RPMI7951 (cell line): ENCODE measurements around the gene CLCA4. TPM values are rescaled to one million over a fixed set of nuclear protein-coding genes. Genes with fewer than 3 reads are reported as not detected.
"Not testable (repeated sequence)": the region's sequence is repeated elsewhere in the genome, so short reads cannot be mapped to it uniquely, and the experiment has no call there.

Source experiments
- DNase-seq: peaks from one replicate; pipeline ENCODE4 v3.0.0-alpha.2; 2012; ENCODE audit warnings: low read depth
- total RNA-seq: library from RNA; depleted of rRNA; stranded (reverse); fragments of >200 nt; shearing (Covaris generic); gene quantifications from 2 replicates; pipeline ENCODE4 v1.2.3, GENCODE V29; 2014

The CLCA4 gene
- total RNA-seq, 1 experiment from 2014 or later, result not detected

DNA sequence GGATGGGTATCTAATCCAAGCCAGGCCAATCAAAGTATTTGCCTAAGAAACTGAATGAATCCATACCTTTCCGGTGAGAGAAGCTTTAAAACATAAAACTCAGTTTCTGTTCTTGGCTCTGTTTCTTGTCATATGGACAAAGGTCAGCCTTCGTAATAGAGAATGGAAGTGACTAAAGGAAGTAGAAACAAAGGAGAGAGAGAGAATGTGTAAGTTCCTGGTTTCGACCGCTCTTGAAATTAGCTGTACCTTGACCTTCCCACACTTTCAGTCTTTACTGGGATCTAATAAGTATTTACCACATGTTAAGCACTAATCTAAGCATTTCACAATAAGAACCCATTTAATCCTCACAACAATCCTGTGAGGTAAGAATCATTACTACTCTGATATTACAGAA is 19.6 kb upstream of the CLCA4 start:
- no peak for DNase-seq

DNA sequence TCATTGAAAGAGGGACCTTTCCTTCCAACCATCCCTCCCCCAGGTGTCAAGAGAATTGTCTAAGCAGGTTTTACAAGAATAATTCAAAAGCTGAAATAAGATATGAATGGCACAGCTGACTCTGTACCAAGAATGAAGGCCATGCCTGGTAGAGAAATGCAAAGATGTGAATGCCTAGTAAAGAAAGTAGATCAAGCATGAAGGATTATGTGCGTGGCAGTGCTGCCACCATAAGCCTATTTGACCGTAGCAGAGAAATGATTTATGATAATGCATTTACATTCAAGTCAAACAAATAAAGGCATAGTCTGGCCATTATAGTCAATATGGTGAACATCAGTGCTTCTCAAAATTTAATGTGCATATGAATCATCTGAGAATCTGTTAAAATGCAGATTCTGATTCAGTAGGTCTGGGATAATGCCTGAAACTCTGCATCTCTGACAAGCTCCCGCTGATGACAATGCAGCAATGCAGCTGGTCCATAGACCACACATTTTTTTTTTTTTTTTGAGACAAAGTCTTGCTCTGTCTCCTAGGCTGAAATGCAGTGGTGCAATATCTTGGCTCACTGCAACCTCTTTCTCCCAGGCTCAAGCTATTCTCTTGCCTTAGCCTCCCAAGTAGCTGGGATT is 16.6 kb upstream of the CLCA4 start:
- no peak for DNase-seq

DNA sequence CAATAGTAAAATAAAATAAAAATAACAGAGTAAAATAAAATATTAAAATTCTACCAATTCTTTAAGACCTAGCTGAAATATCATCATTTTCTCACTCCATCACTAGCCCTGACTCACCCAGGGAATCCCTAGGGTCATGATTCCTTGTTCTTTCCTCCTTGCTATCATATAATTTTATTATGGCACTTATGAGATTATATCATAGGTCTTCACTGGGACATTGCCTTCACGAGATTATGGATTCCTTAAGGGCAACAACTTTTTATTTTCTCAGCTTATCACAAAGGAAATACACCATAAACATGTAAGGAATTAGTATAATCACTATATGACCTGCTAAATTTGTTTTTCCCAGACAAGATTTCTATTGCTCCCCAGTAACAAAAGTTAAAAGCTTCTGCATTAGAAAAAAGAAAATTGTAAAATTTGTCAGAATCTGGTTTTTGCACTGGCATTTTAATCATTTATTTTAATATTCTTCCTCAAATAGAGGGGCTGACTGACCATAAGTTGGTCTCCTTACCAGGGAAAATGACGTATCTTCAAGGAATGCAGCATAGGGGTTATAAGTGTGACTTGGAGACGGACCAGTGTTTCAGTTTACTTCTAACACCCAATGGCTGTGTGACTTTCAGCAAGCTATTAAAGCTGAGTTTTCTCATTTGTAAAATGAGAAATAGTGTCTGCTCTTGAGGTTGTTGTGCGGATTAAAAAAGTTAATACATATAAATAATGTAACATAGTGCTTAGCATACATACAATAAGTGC is 8.8 kb upstream of the CLCA4 start:
- peak; percentile 12 for DNase-seq

DNA sequence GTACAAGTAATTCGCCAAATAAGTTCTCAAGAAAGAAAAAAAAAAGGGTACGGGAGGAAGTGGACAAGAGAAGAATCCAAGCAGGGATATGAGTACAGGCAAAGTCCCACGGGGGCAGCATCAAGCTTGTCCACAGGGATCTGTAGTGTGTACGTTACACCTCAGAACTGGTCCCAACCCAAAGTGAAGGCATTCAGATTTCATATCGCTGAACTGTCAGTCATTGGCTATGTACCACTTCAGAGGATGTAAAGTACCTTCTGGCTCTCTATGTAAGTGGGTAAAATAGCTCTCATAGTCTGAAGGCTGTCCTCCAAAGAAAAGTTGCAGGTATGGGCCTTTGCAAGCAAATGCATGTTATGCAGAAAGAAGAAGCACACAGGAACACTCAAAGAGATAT is 8.1 kb upstream of the CLCA4 start:
- no peak for DNase-seq

DNA sequence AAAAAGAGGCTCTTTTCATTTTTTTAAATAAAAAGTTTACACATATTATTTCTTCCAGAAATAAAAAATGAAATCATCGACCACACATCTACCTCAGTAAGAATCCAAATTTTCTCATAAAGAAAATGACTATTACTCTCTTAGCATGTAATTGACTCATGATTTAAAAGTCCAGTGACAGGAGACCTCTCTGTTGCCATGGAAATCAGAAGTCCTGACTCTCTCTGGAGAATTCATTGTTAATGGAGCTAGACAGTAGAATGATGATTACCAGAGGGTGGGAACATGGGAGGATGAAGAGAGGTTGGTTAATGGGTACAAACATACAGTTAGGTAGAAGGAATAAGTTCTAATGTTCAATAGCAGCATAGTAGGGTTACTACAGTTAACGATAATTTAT is 5.0 kb upstream of the CLCA4 start:
- DNase-seq, result no peak

DNA sequence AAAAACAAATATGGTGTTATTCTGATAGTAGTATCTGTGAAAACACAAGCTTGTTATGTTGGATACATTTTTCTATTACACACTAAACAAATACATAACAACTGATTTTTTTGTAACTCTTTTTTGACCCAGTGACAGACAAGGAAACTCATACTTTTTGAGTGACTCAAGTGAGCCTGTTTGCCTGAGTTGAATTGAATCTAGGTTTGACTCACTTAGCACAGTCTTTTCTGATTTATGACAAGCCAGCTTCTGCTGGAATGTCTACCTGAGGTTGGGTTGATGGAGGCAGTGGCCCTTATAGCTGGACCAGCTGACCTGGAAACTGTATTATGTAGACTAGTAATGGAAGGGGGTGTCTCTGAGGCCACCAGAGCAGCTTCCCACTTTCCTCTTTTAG is 4.2 kb upstream of the CLCA4 start:
- DNase-seq, result no peak

DNA sequence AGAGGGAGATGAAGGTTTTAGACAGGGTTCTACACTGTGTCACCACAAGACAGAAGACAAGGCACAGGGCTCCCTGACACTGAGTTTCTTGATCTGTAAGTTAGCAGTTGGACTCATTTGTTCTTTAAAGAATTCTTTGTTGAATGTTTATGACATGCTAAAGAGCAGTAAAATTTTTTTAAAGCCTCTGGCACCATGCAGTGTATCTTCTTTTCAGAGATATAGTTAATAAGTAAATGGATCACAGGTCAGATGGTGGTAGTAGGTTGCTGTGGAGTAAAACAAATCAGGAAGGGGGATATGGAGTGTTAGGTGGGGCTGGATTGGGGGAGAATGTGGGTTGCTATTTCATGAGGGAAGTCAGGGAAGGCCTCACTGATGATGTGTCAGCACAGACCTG is 2.0 kb downstream of the CLCA4 start:
- no peak for DNase-seq

DNA sequence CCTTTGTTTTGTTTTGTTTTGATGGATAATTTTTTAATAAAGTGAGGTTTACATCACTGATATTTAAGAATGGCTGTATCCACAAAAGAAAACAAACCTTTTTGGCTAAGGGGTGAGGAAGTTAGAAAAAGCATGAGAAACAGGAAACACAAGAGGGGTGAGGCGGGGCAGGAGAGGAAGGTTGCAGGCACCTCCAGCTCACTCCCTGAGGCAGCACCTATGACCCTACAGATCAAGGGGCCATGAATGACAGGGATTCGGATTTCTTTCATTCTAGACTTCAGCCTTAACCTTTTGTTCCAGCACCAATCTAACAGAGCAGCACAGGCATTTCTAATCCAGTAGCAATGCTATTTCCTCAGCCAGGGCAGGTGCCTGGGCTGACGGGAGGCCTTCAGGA is 4.4 kb downstream of the CLCA4 start:
- no peak for DNase-seq

DNA sequence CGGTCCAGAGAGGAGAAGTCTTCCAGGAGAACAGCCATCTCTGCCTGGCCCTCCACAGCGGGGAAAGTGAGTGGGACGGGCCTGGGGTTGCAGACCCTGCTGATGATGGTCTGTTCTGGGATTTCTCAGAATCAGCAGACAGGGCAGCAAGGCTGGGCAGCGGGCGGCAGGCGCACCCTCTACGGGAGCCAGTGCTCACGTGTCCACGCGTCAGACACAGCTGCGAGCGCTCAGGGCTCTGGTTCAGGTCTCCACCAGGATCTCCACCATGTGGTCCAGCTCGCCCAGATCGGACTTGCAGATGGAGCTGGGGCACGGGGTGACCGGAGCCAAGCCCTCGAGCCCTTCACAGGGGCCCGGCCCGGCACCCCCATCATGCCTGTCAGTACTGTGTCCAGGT is 5.5 kb downstream of the CLCA4 start:
- no peak for DNase-seq

DNA sequence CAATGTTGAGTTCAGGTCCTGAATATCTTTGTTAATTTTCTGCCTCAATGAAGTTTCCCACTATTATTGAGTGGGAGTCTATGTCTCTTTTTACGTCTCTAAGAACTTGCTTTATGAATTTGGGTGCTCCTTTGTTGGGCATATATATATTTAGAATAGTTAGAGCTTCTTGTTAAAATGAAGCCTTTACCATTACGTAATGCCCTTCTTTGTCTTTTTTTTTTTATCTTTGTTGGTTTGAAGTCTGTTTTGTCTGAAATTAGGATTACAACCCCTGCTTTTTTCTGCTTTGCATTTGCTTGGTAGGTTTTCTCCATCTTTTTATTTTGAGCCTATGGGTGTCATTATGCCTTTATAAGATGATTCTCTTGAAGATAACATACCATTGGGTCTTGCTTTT is 10.9 kb downstream of the CLCA4 start:
- DNase-seq, result no peak

DNA sequence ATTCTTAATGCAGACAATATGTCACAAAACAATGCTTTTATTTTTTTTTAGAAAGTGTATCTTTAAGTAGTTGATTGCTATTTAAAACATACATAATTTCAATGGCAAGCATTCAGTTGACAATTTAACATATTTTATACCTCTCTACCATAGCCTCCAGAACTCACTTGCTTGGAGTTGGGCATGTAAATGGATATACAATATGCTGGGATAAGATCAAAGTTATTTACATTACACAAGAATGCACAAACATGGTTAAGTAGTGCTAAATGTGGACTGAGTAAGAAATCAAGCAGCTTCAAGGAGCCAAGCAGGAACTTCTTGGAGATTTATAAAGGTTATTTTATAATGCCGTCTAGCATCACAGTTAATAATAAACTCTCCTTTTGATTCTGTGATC is 17.0 kb downstream of the CLCA4 start:
- no peak for DNase-seq

DNA sequence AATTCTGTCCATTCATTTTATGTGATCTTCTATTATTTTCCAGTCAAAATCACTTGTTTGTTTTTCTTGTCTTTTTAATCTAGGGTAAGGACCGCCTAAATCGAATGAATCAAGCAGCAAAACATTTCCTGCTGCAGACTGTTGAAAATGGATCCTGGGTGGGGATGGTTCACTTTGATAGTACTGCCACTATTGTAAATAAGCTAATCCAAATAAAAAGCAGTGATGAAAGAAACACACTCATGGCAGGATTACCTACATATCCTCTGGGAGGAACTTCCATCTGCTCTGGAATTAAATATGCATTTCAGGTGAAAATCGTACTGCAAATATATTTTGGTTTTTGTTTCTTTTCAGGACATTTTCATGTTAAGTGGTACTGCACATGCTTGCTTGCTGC is 20.5 kb downstream of the CLCA4 start:
- DNase-seq, result no peak

DNA sequence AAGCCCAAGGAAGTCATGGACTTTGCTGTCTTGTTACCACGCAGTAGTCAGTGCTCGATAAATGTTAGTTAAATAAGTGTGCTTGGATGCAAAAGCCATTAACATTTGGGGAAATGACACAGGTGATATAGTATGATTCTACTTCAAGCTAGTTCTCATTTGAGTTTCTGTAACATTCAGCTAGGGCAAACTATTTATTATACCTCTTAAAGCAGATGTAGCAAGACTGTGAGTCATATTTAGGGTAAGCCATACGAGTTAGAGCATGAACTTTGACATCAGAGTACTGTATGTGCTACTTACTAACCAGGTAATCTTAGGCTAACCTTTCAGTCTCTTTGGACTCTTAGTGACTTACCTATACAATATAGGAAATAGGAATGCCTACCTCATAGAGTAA is 21.0 kb downstream of the CLCA4 start:
- no peak for DNase-seq

DNA sequence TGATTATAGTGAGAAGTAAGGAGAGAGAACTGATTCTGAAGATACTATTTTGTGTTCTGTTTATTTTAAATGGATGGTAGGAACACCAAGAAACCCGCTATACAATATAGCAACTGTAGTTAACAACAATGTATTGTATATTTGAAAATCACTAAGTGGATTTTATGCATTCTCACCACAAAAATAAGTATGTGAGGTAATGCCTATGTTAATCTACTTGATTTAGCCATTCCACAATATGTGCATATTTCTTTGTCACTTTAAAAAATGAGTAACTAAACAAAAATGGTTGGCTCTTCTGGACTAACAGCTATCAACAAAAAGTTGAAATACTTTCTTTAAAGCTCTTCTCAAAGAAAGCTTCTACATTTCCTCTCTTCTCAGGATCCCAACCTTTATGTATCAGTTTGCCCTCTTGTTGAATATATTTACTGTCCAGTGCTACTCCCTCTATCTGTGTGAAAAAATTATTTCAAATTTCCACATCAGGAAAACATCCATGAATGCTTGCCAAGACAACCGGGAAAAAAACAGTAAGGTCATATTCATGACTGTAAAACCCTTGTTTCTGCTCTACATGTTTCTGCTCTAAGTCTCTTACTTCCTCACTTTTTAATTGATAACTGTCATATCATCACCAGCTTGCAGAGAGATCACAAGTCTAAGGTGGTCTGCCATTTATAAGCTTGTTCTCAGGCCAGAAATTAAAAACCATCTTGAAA is 27.0 kb downstream of the CLCA4 start:
- DNase-seq, result no peak

DNA sequence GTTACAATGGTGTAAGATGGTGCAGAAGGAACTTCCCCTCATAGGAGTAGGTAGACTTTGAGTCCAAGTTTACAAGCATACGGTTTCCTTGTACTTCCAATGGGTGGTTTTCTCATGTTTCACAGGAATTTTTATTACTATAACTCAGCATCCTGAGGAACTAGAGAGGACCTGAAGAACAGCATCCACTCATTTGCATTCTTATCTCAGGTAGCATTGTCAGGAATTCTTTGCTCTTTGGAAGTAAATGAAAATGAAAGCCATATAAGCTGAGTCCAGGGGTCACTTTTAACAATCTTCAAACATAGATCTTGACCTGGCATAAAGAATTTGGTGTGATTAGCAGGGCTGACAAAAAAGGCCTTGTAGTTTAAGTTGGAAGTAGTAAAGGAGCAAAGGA is 34.4 kb downstream of the CLCA4 start:
- no peak for DNase-seq

DNA sequence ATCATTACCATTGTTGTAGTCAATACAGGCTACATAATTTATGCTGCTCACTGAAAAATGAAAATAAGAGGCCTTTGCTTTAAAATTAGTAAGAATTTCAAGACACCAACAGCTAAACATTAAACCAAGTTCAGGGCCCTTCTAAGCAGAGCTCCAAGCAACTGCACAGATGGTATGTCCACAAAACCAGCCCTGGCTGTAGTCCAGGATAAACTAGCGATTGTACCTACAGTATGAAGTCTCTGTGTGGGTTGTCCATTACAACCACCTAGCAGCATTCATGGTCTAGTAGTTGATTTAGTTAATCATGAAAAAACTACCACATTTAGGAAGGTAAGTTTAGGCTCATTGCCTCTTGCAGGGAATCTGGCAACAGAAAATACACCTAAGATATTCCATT is 35.3 kb downstream of the CLCA4 start:
- no peak for DNase-seq

DNA sequence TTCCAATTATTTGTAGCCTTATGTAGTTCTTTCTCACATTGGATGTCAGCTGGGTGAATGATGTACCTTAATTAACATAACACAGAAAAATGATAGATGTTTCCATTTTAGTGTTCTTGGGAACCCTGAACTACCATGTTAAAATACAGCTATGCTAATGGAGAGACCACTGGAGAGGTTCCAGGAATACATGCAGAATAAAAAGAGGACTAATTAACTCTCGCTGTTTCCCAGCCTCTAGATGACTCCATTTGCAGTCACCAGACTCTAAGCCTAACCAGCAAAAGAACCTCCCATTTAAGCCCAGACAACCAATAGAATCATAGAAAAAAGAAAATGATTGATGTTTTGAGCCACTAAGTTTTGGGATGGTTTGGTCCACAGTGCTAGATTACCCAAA is 36.2 kb downstream of the CLCA4 start:
- no peak for DNase-seq

DNA sequence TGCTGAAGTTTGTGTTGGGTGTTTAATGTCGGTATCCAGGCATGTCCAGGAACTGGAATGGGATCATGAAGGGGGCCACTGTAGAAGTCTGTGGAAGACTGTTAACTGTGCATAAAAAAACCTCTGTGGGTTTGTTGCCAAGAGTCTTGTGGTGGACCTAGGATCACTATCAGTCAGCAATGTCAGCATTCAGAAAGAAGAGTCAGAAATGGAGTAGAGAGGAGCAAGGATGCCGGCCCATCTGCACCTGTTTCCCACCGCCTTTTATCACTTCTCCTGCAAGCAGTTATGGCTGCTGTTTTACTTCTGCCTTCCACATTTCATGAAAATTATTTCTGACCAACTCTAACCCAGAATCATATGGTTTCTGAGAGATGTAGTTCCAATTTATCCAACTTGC is 36.7 kb downstream of the CLCA4 start:
- DNase-seq, result no peak

DNA sequence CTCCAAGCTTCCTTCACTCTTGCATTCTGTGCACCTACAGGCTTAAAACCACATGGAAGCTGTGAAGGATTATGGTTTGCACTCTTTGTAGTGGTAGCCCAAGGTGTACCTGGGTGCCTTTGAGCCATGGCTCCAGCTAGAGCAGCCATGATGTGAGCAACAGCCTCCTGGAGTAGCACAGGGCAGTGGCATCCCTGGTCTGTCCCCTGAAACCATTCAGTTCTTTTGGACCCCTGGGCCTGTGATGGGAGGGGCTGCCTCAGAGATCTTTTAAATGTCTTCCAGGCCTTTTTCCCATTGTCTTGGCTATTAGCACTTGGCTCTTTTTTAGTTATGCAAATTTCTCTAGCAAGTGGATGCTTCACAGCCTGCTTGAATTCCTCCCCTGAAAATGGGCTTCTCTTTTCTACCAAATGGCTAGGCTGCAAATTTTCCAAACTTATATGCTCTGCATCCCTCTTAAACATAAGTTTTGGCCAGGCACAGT is 47.4 kb downstream of the CLCA4 start:
- no peak for DNase-seq

DNA sequence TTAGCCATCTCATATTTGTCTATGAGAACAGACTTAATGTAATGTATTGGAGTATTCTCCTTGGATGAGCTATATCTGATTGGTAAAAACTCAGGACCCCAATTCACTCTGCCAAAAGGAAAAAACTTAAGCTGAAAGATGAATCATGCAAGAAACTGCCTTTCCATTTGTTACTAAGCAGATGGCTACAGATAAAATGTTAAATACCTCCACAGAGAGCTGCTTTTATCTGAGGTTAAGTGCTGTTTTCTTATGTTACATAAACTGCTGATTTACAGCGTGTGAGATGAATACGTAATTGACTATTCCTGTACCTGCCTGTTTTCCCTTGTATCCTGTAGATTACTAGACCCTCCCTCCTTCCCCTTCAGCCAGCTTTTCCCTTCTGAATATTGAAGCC is 49.3 kb downstream of the CLCA4 start:
- no peak for DNase-seq

DNA sequence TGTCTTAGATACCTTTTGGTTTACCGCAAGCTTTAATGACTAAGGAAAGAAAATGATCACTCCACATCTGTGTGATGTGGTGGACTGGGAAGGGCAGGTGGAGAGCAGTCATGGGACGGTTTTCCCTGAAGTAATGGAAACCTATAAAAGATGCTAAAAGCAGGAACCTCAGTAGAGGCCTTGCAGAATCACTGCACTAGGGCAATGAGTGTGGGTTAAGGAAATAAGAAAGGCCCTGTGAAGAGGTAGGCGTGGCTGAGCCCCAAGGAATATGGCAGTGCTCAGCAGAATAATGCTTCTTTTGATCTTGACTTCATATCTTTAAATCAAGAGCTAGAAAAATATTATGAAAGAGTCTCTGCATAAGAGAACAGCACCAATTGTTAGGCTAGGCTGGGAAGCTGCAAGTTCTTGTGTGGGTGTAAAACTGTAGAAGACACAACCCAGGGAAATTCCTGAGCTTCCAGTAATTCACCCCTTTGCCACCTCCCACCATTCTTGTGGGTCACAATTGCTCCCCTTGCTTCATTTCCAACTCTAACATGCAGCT is 49.9 kb downstream of the CLCA4 start:
- peak; percentile 15 for DNase-seq

DNA sequence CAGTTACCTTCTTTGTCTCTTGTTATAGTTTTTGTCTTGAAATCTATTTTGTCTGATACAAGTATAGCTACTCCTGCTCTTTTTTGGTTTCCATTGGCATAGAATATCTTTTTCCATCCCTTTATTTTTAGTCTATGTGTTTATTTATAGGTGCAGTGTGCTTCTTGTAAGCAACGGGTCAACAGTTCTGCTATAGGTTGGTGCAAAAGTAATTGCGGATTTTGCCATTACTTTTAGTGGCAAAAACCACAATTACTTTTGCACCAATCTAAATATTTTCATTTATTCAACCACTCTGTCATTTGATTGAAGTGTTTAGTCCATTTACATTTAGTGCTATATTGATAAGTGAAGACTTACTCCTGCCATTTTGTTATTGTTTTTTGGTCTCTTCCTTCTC is 59.2 kb downstream of the CLCA4 start:
- DNase-seq, result not testable (repeated sequence)

DNA sequence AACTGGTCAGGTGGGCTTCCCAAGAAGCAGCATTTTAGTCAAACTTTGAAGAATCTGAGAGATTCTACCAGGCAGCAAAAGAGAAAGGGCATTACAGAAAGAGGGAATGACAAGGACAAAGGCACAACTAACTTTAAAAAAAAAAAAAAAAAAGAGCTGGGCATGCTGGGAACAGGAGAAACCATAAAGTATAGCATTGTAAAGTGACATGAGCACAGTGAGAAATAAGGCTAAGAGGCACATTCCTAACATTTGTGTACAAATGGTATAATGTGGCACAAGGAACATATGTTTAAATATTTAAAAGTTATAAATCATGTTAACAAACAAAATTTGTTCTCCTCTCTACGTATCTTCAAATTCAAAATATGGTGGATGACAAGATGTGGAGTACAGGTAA is 69.6 kb downstream of the CLCA4 start:
- no peak for DNase-seq
